GM19239 (cell line): ENCODE measurements around the gene HECW1.
"Not testable (repeated sequence)": the region's sequence is repeated elsewhere in the genome, so short reads cannot be mapped to it uniquely, and the experiment has no call there.

ENCODE experiments used
- DNase-seq: peaks from one replicate; pipeline ENCODE4 v3.0.0; 2011; ENCODE audit warnings: low spot score; ENCODE audit not compliant: insufficient read length
- FAIRE-seq: peaks from 2 replicates; lab custom pipeline; 2011; peaks lifted over from hg19 to GRCh38; lab: Jason Lieb, UNC

HECW1 gene

DNA sequence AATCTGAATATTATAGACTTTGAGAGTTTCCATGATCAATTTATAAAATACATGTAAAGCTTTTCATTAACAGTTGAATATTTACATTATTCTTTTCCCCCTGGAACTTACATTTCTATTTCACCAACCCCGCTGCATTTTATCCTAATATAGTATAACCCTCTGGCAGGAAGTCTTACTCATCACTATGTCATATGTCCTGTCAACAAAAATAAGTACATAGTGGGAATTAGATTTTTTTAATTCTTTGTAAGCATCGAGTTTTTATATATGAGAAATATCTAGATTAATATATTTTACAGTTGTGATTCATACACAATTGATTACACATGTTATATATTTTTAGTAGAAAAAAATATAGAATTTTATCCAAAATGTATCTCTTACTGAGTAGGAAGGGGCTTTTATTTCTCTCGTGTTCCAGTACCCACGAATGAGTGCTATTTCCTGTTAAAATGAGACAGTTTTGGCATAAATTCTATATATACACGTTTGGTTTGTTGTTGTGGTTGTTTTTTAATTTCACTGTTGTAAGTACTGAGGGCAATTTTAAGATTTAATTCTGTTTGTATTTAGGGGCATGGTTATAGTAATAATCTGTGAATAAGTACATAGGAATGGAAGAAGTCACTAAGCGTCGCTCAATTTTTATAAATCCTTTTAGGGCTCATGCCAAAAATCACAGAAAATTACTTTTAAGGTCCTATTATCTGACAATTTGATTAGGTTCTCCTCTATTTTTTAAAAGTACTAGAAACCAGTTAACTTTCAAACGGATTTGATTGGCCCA, 87.1 kb downstream of the HECW1 start:
- FAIRE-seq, result no peak
- DNase-seq, result no peak

DNA sequence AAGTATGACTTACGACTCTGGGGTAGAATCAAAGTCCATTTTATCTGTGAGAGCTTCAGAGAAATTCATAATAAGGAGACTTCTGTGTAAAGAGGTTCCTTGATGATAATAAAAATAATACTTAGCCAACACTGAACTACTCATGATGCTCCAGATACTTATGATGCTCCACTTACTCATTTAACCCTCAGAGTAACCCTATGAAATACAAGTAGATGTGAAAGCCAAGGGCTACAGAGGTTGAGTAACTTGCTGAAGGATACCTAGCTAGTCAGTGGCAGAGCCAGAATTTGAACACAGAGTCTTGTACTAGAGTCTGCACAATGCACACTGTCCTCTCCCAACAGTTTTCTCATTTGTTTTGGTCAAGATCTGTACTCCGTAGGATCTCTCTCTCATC, 89.5 kb downstream of the HECW1 start:
- no peak for FAIRE-seq

DNA sequence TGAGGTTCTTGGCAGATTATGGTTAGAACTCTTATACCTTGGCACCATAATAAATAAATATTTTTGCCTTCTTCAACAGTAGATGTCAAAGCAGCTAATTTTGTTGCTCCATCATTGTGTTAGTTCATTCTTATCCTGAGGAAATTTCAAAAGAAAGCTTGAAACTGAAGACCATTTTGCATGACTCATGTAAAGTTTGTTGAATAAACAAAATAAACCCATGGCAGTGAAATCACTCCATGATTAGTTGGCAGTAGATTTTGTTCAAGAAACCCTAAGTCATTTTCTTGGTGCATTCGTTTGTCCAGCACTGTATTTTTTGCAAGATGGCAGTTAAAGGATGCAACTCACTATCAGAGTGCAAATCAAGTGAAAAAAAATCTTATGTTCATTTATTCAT, 91.6 kb downstream of the HECW1 start:
- no peak for FAIRE-seq
- no peak for DNase-seq

More for the DNA sequence above, 89.5 kb downstream of the HECW1 start:
- DNase-seq, result no peak

DNA sequence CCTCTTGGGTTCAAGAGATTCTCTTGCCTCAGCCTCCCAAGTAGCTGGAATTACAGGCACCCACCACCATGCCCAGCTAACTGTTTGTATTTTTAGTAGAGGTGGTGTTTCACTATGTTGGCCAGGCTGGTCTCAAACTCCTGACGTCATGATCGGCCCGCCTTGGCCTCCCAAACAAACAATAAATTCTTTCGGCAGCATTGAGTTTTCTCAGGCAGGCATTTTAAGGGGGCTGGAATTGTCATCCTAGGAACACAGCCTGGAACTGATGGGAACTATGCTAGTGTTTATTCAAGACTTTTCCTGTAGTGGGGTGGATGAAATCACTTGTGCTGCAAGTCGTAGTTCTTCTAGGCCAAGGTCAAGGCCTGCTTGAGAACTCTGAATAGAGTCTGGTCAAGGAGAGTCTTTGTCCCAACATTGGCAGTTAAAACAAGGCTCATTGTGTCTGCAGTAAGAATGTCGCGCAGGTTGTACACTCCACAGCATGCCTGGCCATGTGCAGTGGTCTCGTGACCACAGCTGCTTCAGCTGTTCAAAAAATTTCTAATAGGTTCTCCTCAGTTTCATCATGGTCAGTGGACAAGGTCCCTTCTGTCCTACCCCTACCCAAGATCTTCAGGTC, 92.8 kb downstream of the HECW1 start:
- FAIRE-seq (no peak), DNase-seq (no peak)

DNA sequence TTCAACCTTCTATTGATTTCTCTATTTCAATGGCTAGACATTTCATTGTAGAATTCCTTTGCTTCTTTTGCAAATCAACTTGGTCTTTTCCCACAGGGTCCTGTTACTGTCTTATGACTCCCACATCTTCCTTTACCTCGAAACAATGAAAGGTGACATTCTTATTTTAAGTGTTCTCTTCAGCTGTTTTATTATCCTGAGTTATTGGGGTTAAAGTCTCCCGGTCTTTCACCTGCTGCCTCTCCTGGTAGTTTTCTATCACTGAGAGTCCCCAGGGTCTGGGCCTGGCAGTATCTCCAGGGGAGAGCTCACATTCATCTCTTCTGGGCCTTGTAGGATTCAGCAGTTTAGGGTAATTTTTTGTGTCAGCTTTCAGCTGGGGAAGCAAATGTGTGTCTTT, 95.8 kb downstream of the HECW1 start:
- FAIRE-seq, result no peak
- no peak for DNase-seq

DNA sequence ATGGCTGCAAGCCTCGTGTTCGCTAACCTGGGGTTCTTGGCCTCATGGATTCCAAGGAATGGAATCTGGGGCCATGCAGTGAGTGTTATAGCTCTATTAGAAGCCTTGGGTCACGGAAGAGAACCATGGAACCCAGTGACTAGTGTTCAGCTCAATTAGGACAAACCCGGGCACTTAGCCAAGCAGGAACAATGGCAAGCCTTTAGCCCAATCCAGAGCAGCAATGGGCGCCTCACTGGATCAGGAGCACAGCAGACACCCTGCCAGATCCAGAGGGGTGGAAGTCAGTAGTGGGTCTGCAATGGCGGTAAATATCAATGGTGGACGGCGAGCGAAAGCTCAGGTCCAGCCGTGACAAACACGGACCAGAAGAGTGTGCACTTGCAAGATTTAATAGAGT, 98.1 kb downstream of the HECW1 start:
- not testable (repeated sequence) for DNase-seq, FAIRE-seq

DNA sequence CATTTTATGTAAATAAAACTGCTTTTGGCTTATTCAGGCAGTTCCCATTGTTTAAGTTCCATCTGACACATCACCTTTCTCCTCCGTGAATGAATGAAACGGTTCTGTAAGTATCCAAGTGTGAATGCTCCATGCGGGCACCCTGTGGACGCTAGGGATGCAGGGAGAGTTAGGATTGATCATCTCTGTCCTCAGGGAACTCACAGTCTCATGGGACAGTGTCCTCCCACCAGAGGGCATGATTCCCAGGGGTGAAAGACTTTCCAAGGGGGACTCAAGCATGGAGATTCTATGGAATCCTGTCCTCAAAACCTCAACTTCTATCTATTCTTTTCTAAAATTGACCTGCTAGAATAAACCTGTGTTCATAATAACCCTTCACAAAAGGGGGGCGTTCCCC, 98.8 kb downstream of the HECW1 start:
- DNase-seq, result no peak
- no peak for FAIRE-seq

DNA sequence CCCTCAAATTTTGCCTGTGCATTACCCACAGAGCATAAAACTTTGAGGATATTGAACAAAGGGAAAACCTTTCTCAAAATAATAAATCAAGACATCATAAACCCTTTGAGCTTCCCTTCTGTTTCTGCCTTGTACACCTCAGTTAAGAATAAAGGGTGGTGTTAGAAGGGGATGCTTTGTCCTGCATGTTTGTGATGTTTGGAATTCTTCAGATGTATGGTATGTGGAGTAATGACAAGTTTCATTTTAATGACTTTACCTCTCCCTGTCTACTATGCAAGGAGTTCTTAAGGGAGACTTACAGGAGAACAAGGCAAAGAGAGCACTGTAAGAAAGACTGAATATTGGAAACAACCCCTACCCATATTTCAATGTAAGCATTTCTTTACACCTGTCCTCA, 99.2 kb downstream of the HECW1 start:
- no peak for FAIRE-seq

DNA sequence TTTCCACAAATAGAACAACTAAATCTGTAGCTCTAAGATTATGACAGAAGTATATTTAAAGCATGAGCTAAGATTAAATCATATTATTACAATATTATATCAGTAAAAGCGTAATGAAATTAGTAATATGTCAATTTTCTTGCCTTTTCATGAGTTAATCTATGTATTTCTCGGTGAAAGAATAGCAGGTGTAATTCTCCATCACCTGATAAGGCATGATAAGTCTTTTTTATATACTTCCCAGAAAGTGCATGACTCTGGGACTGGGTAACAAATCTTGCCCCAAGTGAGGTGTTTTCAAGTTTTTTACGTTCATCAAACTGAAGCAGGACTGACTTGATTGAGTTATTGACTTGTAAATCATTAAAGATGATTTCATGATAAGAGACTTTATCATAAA, 100.5 kb downstream of the HECW1 start:
- DNase-seq (no peak), FAIRE-seq (no peak)

More for the DNA sequence above, 99.2 kb downstream of the HECW1 start:
- no peak for DNase-seq

DNA sequence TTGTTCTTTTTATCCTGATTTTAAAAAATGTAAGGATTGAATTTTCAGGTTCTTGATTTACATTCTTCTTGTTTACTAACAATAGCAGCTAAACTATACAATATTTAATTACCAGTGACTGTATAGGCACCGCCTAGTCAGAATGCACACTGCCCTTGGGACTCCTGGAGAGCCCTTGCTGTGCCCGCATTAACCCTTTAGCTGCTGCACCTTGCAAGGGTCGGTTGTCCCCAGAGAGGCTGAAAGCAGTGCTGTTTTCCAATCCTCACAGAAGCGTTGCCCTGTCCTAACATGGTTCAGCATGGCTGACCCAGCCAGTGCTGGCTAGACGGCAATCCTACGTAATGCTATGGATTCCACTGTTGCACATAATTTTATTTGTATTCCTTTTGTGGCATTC, 102.6 kb downstream of the HECW1 start:
- no peak for FAIRE-seq
- no peak for DNase-seq

DNA sequence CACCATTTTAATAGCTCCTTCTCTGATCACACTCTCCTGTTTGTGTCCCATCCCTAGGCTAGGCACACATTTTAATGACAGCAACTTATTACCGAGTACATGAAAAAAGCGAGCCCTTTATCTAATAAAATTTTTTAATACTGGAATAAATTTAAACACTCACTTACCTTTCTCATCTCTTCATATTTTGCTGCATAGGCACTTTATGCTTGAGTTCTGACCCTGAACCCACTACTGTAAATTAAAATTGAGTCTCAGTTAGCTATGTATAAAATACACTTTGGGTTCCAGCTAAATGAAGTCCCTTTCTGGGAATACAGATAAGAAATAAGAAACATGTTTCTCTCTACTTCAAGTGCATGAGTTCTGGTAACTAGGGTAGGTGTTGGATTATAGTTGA, 104.6 kb downstream of the HECW1 start:
- DNase-seq, result no peak
- no peak for FAIRE-seq

DNA sequence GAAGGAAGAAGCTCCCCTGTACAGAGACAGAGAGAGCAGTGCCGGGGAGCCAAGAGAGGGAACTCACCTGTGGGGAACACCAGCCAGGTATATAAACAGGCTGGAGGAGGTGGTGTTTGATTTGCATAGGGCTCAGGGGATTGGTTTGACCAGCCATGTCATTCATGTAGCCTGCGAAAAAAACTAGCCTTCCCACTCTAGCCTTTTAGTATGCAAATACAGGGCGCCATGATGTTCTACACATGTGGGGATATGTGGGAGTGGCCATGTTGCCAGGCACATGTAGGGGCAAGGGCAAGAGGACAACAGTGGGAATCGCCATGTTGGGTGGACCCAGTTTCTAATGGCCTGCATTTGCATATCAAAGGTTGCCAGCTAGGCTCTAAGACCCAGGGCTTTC, 106.5 kb downstream of the HECW1 start:
- not testable (repeated sequence) for FAIRE-seq, DNase-seq

DNA sequence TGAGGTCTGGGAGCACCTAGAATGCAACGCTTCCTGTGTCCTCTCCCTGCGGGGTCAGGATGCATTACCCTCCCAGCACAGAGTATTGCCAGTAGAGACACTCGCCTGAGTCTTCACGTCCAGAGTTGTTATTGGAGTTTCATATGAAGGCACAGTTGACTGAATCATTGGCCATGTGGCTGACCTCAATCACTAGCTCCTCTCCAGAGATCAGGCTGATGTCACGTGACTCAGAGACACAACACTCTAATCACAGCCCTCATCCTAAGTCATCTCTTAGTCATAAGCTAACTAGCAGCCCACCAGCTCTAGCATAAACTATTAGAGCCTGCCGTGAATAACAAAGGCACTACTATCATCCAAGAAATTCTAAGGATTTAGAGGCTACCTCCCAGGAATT, 107.8 kb downstream of the HECW1 start:
- DNase-seq, result no peak
- no peak for FAIRE-seq

DNA sequence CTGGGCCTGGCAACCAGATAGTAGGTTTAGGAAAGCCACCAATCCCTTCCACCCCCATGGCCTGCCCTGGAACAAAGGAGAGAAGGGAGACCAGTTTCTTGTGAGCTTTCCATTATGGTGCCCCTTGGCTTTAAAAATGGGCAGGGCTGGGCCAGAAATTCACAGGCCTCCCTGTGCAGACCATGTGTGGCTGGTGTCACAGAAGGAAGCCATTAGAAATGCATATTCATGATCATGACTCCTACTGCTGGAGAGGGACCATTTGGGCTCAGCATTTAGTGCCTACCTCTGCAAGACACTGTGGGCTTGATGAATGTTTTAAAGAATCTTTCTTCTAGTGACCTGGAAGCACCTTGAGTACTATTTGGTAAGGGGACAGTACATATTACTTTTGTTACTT, 108.3 kb downstream of the HECW1 start:
- no peak for FAIRE-seq
- DNase-seq, result no peak

DNA sequence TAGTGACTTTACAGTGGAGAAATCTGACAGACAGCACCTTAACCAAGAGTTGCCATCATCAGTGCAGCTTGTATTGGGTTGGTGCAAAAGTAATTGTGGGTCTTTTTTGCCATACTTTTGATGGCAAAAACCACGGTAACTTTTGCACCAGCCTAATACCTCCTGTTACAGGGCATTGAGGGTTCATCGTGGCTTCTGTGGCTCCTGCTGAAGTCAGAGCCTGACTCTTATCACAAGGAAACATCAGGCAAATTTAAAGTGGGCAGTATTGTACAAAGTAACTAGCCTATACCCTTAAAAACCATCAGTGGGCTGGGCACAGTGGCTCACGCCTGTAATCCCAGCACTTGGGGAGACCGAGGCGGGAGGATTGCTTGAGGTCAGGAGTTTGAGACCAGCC, 117.4 kb downstream of the HECW1 start:
- FAIRE-seq, result no peak

DNA sequence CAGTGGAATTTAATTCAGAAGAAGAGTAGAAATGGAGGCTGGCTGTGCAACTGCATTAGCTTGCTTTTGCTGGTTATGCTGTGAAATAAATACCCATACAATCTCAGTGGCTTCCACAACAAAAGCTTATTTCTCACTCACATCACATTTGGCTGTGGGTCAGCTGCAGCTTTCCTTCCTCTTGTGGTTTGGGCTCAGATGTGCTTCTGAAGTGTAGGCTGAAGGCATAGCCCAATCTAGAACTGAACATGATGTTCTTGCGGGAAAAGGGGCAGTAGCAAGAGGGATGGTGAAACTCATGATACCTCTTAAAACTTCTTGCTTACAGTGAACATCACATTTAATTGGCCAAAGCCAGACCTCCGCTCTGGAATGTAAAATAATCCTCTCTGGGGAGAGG, 119.9 kb downstream of the HECW1 start:
- no peak for FAIRE-seq
- DNase-seq, result no peak

More for the DNA sequence above, 117.4 kb downstream of the HECW1 start:
- DNase-seq, result no peak

DNA sequence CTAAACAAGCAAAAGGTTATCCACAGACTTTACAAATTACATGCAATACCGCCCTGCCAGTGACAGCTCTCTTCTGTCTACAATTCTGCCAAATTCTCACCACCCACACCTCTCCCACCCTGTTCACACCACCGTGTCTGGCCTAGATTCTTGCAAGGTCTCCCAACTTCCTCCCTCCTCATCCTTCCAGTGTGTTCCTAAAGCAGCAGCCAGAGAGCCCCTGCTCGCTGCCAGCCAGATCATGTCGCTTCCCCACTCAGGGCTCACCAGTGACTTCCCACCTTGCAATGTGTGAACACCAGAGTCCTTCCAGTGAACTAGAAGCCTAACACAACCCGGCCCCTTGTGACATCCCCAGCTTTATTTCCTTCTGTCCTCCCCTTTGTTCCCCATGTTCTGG, 121.6 kb downstream of the HECW1 start:
- FAIRE-seq (no peak), DNase-seq (no peak)

DNA sequence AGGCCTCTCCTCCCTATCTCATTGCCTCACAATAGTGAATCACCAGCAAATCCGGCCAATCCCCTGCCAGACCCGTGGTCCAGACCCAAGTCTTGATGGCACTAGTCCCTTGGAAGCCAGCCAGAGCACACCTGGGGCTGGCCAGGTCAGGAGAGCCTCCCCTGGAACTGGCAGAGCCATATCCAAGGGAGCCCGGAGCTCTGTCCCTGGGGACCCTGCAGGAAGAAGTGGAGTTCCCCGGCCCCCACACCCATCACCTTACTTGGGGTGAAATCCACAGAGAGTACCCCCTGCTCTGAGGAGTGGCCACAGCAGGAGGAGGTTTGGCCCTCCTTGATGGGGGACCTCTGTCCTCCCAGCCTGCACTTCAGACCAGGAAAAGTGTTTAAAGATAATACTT, 122.5 kb downstream of the HECW1 start:
- no peak for DNase-seq
- FAIRE-seq, result no peak

DNA sequence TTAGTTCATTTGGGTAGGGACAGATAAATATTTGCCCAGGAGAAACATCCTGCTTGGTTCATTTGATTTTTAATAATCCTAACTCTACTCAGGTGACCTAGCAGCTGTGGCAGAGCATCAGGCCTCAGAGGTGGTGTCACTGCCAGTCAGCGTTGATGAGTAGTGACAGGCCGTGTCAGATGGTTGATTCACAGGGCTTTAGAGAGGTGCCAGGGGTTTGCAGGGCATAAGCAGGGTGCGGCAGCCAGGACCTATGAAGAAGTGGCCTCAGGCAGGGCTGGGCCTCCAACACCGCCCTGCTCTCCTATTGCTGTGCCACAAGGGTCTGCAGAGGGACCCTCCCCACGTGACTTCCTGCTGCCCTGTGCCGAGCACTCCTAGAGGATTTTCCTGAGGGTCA, 128.1 kb downstream of the HECW1 start:
- FAIRE-seq (no peak), DNase-seq (no peak)

DNA sequence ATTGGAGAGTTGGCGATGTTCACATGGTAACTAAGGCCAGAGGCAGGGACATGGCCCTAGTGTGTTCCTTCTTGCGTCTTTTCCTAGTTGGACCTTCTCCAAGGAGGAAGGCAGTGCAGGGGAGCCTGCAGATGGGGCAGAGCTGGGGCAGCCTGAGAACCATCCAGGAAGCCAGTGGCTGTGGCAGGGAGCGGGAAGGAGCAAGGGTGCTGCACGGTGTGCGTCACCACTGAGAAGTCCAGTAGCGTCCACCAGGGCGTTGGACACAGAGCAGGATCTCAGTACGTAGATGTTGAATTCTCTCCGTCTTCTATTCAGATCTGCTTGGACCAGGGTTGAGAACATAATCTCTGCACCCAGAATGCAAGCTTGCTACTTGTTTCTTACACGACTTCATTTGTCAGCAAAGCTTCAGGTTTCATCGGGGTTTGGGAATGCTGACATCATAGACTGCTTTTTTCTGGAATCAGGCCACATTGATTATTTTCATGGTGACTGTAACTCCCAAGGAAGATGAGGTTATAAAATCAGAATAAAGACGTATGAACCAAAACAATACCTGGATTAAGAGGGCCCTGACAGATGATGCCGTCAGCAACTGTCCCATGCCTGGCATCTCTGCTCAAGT, 130.3 kb downstream of the HECW1 start:
- DNase-seq, result no peak
- no peak for FAIRE-seq

DNA sequence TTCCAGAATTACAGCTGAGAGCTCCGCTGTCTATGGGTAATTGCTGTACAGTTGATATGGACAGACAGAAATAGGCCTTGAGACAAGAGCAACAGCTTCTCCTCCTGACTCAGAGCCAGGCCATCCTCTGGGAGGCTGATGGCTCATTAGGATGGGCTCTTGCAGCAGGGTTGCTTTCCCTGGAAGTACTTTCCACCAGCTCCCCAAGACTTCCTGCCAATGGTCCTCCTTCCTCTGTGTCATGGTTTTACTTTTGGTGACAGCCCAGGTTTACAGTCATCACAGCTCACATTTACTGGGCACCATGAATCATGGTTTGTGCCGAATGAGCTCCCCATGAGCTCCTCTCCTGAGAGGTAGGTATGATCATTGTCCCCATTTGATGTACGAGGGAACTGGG, 131.8 kb downstream of the HECW1 start:
- DNase-seq, result no peak
- no peak for FAIRE-seq
